Panc1 (cell line): ENCODE results near the gene PEPD. TPM values are rescaled to one million over a fixed set of nuclear protein-coding genes. Genes with fewer than 3 reads are reported as not detected.

ENCODE experiments used
- ATAC-seq: fragments of 200-7000 bp; cut with Tn5 transposase; 2 replicates; pipeline ENCODE4 v1.9.1; 2020; ENCODE audit warnings: mild to moderate bottlenecking, moderate library complexity
- BruUV-seq: library from RNA; stranded (reverse); fragments of 400-500 nt; replicated peaks from 2 replicates; lab custom pipeline; 2021; lab: Mats Ljungman, UMichigan
- CTCF ChIA-PET: fragments of 300-600 bp; sonication (Branson Sonifier 250); formaldehyde crosslinking; loops from one replicate; lab custom pipeline; 2022; ENCODE audit warnings: antibody characterized with exemption; lab: Charles Lee
- POLR2A ChIA-PET: fragments of 300-600 bp; sonication (Branson Sonifier 250); formaldehyde crosslinking; loops from one replicate; lab custom pipeline; 2022; ENCODE audit warnings: antibody characterized with exemption; lab: Charles Lee
- DNase-seq: peaks from one replicate; pipeline ENCODE4 v3.0.0-alpha.2; 2010; ENCODE audit warnings: low read depth, low spot score
- H3K27ac ChIP-seq: 2 replicates; pipeline ENCODE4 v1.5.1; 2011; ENCODE audit warnings: mild to moderate bottlenecking, low read length, inconsistent platforms
- H3K27me3 ChIP-seq: fragments of 200-500 bp; sonication (Bioruptor generic); 2 replicates; pipeline ENCODE4 v1.6.0; 2014; ENCODE audit warnings: low read length, inconsistent platforms; ENCODE audit not compliant: control insufficient read depth, insufficient read depth
- H3K36me3 ChIP-seq: fragments of 200-500 bp; sonication (Bioruptor generic); 2 replicates; pipeline ENCODE4 v1.5.1; 2014; ENCODE audit warnings: inconsistent platforms, mild to moderate bottlenecking, low read length, moderate library complexity; ENCODE audit not compliant: control insufficient read depth, insufficient read depth
- H3K4me1 ChIP-seq: 2 replicates; pipeline ENCODE4 v1.5.1; 2011; ENCODE audit warnings: inconsistent platforms, mild to moderate bottlenecking, low read length, moderate library complexity; ENCODE audit not compliant: control insufficient read depth, insufficient read depth
- H3K4me3 ChIP-seq, 2 experiments: 2 replicates each; pipeline ENCODE4 v1.5.1; 2011 to 2012; ENCODE audit warnings: low read depth in 2 of 2, low read length in 2 of 2, mild to moderate bottlenecking in 2 of 2, inconsistent platforms in 1 of 2, moderate library complexity in 1 of 2
- H3K9me3 ChIP-seq: fragments of 200-500 bp; sonication (Bioruptor generic); 2 replicates; pipeline ENCODE4 v1.5.1; 2014; ENCODE audit warnings: low read depth, mild to moderate bottlenecking, inconsistent platforms, low read length, moderate library complexity; ENCODE audit not compliant: control insufficient read depth, insufficient read depth
- CTCF ChIP-seq: fragments of 450-650 bp; IDR thresholded peaks from 2 replicates; pipeline ENCODE4 v1.5.1; 2017; ENCODE audit warnings: mild to moderate bottlenecking
- POLR2AphosphoS5 ChIP-seq: IDR thresholded peaks from 2 replicates; pipeline ENCODE4 v1.6.1; 2012; ENCODE audit warnings: mild to moderate bottlenecking, low read depth, low read length, moderate library complexity
- REST ChIP-seq, 2 experiments: IDR thresholded peaks; 2 replicates each; pipeline ENCODE4 v1.6.1; 2011 to 2012; ENCODE audit warnings: low read depth in 2 of 2, control low read depth in 1 of 2, low read length in 1 of 2, mild to moderate bottlenecking in 1 of 2, moderate library complexity in 1 of 2; ENCODE audit not compliant: insufficient read depth in 1 of 2
- SIN3A ChIP-seq: IDR thresholded peaks from 2 replicates; pipeline ENCODE4 v1.6.1; 2012; ENCODE audit warnings: low read depth, mild to moderate bottlenecking, low read length, moderate library complexity, borderline replicate concordance; ENCODE audit not compliant: insufficient read depth
- TCF7L2 ChIP-seq: IDR thresholded peaks from 2 replicates; pipeline ENCODE4 v1.6.1; 2011; ENCODE audit warnings: mild to moderate bottlenecking, low read depth, low read length, inconsistent platforms
- in situ Hi-C: cut with HindIII; loops from 2 replicates; pipeline ENCODE4 v1.10.0; 2016; ENCODE audit warnings: low sequenced_read_pairs, low pct_unique_long_range_greater_than_20kb
- intact Hi-C: fragments of 100-400 bp; cut with micrococcal nuclease; formaldehyde crosslinking; loops from one replicate; pipeline ENCODE4 v1.10.0; 2022; ENCODE audit not compliant: unreplicated experiment
- total RNA-seq: library from RNA; stranded (reverse); gene quantifications from one replicate; pipeline ENCODE4 v1.2.1, GENCODE V29; 2021; ENCODE audit not compliant: unreplicated experiment

PEPD gene
- total RNA-seq, 1 experiment from 2014 or later: 102 TPM

GRCh38 chr19:33381101-33381500 lies 140.5 kb downstream of the PEPD start:
- Histone ChIP-seq H3K27me3 (no peaks in the 10 kb centered on the region), H3K36me3 (0 out of 2 replicates have a peak, but pooled peaks cover 5% of the 10 kb centered on the region), H3K27ac (no peak overlapping the region), H3K9me3 (no peaks in the 10 kb centered on the region), H3K4me1 (peaks cover 23% of the 10 kb centered on the region), H3K4me3 (no peak overlapping the region)
- in situ Hi-C loops (no loop called here), intact Hi-C loops (no loop called here)
- POLR2A ChIA-PET: interaction anchor here (1.1 kb wide), 1 partner anchor 8 kb away, joined by 3 read pairs; the partner anchor contains the start of gene CEBPG
- ATAC-seq (no peak), DNase-seq (no peak)
- TF ChIP-seq CTCF (no peak), POLR2AphosphoS5 (no peak), SIN3A (no peak), REST (IDR thresholded peaks at IDR 0.05; ENCODE audit: insufficient read depth in 1 of 2, low read depth in 2 of 2, low read length in 1 of 2) (no peak), TCF7L2 (no peak)
- BruUV-seq: no TSS peak
- CTCF ChIA-PET: interaction anchor here (1.0 kb wide), 1 partner anchor 141 kb away, joined by 3 read pairs; no protein-coding TSS in a partner anchor

- DNase-seq (no peak), ATAC-seq (no peak)
- H3K9me3 ChIP-seq: no peaks in the 10 kb centered on the region
- no peak overlapping the region for H3K27ac ChIP-seq
- peaks cover 37% of the 10 kb centered on the region for H3K4me1 ChIP-seq
- POLR2A ChIA-PET: no interaction called here
- BruUV-seq: TSS peak; percentile 0
- in situ Hi-C loops (no loop called here), intact Hi-C loops (no loop called here)
- H3K4me3 ChIP-seq: no peak overlapping the region
- CTCF ChIA-PET: interaction anchor here (0.5 kb wide), 1 partner anchor 75 kb away, joined by 3 read pairs; no protein-coding TSS in a partner anchor
- TF ChIP-seq REST (IDR thresholded peaks at IDR 0.05; ENCODE audit: insufficient read depth in 1 of 2, low read depth in 2 of 2, low read length in 1 of 2): no peak
- peaks cover 5% of the 10 kb centered on the region; the same call in 1 of the 2 replicates for H3K36me3 ChIP-seq
- H3K27me3 ChIP-seq: no peaks in the 10 kb centered on the region
Observed at GRCh38 chr19:33379151-33379829, 142.3 kb downstream of the PEPD start.
